Testis (tissue), 2 donors: Measurements from ENCODE around the gene RHOT1.

Experiments used
- CTCF ChIP-seq, 3 experiments: fragments of 450-650 bp in 2 of 3; fragments of 200-600 bp in 1 of 3; sonication (generic) in 1 of 3; IDR thresholded peaks; one replicate each; pipeline ENCODE4 v1.5.1; 2016 to 2019; ENCODE audit warnings: antibody characterized with exemption in 3 of 3, mild to moderate bottlenecking in 2 of 3, moderate library complexity in 1 of 3
- POLR2A ChIP-seq: fragments of 450-650 bp; IDR thresholded peaks from one replicate; pipeline ENCODE4 v1.6.1; 2017; ENCODE audit warnings: antibody characterized with exemption, mild to moderate bottlenecking, moderate library complexity

- TF ChIP-seq CTCF (IDR thresholded peaks at IDR 0.05) (no peak), POLR2A (no peak)
These were observed 97.2 kb downstream of the RHOT1 start for GRCh38 chr17:32239456-32239855.
